ENCODE data around the gene NKX1-2.
A peak's percentile ranks its signal among the peaks of the same experiment; 100 is the strongest.
"Not testable (repeated sequence)": the region's sequence is repeated elsewhere in the genome, so short reads cannot be mapped to it uniquely, and the experiment has no call there.

The NKX1-2 gene

DNA sequence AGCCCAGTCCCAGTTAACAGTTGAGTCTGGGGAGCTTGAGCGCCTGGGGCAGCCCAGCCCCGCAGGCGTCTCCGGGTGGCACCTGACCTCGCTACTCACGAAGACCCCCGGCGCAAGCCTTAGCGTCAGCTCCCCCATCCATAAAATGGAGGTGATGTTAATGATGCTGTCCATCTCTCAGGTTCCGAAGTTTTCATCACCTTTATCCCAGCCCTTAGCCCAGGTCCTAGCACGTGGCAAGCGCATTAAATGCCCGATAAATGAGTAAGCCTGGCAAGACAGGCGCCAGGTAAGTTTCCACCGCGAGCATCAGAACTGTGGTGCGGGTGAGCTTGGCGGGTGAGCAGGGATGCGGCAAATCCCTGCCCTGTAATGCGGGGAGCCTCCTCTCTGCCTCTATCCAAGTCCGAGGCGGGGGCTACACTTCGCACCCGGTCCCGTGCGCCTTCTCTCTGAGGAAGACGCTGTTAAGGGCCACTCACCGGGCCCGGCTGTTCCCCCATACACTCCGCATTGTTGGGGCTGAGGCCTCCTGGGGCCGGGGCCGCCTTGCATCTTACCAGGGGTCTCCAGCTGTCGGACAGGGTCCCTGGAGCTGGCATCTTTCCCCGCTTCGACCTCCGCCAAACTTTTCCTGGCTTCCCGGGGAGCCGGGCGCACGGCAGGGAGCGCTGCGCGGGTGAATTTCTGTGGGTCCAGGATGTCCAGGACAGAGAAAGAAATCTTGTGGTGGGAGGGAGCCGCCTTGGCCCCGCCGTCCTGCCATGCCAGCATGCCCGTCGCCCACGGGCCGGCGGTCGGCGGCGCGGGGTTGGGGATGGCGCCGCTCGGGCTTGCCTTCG lies 444 bp downstream of the NKX1-2 start:
- DNase-seq = no peak

DNA sequence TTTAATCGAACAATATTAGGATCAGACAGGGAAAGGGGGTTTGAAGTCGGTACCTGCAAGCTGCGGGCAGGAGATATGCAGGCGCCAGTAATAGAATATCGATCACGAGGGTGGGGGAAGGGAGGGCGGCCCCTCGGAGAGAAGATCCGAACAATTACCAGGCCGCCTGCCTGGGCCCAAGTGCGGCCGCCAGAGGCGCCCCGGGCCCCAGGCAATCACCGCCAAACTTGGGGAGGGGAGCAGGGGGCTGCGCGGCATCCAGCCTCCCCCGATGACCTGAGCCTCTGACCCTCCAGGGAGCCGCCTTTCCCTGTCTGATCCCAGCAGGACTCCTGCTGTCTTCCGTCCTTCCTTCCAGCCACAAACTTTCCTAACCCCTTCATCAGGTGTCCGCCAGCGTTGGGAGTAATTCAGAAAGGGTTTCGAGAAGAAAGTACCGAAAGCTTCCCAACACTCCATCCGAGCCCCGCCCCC lies 1.1 kb downstream of the NKX1-2 start:
- no peak for DNase-seq

DNA sequence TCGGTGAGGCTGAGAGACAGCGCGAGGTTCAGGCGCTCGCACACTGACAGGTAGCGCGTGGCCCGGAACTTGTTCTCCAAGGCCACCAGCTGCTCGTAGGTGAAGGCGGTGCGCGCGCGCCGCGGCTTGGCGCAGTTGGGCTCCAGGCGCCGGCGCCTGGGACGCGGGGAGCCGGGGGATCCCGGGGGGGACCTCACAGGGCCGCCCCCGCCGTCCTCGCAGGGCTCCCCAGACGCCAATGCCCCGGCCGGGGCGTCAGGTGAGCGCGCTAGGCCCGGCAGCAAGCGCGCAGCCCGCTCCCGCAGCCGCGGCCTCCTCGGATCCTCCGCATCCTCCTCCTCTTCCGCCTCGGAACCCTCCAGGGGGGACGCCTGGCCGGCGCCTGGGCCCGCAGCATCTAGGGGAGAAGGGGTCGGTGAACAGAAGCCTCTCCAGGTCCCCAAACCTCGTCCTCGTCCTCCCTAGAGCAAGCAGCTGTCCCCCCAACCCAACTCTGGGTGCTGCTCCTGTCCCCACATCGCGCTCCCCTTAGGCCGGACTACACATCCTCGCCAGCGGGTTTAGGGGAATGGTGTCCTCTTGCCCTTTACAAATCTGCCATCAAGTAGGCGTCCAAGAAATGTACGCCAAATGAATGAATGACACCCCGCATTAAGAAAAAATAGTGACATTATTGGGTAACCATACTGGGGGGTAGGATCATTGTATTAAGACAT lies 1.9 kb downstream of the NKX1-2 start:
- DNase-seq = no peak

DNA sequence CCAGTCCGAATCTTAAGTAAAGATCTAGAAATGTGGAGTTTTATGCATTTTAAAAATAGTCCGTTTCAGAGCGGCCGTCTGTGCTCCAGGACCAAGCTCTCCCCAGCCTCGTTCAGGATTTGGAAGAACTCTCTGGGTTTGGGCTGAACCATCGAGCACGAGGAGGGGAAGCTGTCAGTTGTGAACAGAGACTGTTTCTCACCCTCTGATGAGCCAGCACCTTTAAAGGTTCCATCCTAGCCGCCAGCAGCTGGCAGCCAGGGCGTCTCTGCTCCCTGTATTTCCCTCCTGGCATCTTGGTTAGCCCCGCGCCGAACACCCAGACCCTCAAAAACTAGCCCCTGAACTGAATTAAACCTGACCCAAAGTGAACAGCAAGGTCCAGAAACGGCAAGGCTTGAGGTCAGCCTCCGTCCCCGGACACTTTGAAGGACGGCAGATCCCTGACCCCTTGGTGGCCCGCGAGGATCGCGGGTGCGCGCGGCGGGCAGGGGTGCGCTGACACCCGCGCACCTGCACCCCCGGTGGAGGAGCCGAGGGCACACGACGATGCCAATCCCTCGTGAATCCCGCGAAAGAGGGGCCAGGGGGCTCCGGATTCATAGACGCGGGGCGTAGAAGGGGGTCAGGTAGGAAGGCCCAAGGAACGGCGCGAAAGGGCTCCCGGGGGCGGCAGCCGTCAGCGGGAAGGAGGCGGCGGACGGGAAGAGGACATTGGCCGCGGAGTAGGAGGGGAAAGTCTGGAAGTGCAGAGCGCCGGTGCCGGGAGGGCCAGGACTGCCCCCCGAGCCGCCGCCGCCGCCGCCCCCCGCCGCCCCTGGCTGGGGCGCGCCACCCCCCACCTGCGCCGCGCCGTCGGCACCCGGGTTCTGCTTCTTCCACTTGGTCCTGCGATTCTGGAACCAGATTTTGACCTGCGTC lies 2.7 kb downstream of the NKX1-2 start:
- DNase-seq = no peak

DNA sequence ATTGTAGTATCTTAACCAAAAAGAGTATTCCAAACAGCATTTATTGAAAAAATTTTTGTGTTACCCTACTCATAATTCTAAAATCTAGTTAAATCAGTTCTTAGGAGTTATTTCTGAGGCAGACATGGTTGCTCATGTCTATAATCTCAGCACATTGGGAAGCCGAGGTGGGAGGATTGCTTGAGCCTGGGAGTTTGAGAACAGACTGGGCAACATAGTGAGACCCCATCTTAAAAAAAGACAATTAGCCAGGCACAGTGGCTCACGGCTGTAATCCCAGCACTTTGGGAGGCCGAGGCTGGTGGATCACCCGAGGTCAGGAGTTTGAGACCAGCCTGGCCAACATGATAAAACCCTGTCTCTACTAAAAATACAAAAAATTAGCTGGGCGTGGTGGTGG lies 8.1 kb downstream of the NKX1-2 start:
- not testable (repeated sequence) for DNase-seq

DNA sequence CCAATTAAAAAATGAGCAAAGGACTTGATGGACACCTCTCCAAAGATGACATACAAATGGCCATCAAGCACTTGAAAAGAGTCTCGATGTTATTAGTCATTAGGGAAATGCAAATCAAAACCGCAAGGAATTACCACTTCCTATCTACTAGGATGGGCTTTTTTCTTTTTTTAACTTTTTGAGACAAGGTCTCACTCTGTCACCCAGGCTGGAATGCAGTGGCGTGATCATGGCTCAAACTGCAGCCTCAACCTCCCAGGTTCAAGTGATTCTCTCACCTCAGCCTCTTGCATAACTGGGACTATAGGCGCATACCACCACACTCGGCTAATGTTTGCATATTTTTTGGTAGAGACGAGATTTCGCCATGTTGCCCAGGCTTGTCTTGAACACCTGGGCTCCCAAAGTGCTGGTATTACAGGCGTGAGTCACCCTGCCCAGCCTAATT lies 13.6 kb downstream of the NKX1-2 start:
- DNase-seq = no peak

DNA sequence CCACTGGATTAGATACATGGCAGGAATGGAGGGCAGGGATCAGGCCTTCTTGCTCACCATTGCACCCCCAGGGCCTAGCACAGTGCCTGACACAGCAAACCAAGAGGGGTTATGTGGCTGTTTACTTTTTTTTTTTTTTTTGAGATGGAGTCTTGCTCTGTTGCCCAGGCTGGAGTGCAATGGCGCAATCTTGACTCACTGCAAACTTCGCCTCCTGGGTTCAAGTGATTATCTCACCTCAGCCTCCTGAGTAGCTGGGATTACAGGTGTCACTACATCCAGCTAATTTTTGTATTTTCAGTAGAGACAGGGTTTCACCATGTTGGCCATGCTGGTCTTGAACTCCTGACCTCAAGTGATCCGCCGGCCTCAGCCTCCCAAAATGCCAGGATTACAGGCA lies 14.2 kb downstream of the NKX1-2 start:
- DNase-seq = not testable (repeated sequence)

DNA sequence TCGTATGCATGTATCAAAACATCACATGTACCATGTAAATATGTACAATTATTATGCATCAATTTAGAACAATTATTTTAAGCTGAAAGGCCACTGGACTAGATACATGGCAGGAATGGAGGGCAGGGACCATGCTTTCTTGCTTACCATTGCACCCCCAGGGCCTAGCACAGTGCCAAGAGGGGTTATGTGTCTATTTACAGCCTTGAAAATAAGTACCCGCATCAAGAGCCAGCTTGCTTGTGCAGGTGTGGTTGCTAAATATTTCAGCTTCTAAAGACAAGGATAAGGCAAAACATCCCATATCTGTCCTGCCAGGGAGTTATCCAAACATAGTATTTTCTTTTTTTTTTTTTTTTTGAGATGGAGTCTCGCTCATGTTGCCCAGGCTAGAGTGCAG lies 16.4 kb downstream of the NKX1-2 start:
- DNase-seq = no peak

DNA sequence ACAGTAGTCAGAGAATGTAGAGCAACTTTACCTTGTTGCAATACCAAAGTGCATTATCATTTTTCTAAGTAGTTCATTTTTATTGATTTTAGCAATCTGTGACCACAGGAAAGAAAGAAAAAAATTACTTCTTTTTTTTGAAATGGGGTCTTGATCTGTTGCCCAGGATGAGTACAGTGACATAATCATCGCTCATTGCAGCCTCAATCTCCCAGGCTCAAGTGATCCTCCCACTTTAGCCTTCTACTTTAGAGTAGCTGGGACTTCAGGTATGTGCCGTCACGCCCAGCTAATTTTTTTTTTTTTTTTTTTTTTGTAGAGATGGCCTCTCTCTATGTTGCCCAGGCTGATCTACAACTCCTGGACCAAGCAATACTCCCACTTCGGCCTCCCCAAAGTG lies 19.8 kb downstream of the NKX1-2 start:
- no peak for DNase-seq

DNA sequence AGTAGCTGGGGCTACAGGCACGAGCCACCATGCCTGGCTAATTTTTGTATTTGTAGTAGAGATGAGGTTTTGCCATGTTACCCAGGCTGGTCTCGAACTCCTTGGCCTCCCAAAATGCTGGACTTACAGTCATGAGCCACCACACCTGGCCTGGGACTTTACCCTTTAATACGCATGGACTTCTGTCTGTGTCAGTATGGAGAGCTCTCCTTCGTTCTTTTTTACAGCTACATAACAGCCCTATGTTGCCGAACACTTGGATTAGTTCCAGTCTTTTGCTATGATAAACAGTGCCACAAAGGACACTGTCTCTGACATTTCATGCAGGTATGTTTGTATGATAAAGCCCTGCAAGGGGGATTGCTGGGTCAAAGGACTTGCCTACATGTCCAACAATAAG lies 20.3 kb downstream of the NKX1-2 start:
- DNase-seq = no peak

DNA sequence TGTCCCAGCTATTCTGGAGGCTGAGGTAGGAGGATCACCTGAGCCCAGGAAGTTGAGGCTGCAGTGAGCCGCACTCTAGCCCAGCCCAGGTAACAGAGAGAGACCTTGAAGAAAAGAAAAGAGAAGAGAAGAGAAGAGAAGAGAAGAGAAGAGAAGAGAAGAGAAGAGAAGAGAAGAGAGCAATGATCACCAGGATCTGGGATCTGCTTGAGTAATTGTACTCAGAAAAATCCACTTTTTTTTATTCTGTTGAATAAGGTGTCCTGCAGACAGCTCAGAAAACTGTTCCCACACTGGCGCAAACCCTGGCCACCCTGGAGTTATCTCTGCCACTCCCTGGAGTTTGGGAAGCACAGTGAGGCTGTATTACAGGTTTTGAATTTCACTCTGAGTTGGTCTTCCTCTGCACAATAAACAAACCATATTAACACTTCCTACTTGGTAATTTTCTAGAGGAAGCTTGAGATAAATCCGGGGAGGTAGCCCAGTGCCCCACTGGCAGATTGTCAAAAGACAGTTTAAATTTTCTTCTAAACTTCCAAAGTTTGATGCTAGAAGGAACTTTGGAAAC lies 21.5 kb downstream of the NKX1-2 start:
- no peak for DNase-seq

DNA sequence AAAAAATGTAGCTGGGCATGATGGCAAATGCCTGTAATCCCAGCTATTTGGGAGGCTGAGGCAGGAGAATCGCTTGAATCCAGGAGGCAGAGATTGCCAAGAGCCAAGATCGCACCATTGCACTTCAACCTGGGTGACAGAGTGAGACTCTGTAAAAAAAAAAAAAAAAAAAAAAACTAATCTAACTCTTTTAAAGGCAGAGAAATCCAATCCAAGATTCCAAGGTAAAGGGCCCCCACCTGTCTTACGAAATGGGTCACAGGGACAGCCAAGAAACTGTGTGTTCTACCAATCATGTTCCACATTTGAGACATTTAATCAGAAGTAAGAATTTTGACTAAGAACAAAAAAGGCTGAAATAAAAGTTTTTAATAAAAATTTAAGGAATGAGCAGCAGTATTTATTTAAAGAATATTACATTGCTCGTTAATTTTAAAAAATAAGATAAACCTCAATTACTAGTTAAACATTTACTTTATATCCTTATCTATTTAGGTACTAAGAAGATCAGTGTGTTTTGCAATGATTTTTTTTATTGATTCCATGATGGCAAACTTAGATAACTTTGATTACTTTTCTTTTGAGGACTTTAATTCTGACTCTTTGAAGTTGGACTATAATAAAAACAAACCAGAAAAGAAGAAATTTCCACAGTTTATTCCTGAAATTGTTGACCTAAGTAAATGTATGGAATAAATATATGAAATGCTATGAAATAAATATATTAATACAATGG lies 24.4 kb downstream of the NKX1-2 start:
- DNase-seq = no peak

DNA sequence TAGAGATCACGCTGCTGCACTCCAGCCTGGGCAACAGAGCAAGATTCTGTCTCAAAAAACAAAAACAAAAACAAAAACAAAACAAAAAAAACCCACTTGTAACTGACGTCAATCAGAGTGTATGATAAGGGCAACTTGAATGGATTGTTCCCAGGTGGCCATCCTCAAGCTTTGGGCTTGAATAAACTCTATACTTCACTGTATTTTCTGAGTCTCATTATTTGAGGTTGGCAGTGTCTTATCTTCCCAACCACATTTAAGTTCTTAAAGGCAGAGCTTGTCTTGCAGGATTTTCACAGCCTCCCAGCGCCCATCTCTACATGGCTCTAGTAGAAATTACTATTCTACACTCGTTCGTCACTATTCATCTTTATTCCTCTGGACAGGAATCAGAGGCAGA lies 26.0 kb downstream of the NKX1-2 start:
- no peak for DNase-seq

DNA sequence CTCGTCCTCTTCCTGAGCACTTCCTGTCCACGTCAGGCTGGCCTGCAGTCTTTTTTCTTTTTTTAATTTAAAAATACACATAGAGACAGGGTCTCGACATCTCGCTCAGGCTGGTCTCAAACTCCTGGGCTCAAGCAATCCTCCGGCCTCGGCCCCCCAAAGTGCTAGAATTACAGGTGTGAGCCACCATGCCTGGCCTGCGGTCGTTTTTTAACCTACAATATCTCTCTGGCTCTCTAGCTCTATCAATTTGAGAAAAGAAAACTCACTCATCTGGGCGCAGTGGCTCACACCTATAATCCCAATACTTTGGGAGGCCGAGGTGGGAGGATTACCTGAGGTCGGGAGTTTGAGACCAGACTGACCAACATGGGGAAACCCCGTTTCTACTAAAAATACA lies 27.1 kb downstream of the NKX1-2 start:
- DNase-seq = no peak

DNA sequence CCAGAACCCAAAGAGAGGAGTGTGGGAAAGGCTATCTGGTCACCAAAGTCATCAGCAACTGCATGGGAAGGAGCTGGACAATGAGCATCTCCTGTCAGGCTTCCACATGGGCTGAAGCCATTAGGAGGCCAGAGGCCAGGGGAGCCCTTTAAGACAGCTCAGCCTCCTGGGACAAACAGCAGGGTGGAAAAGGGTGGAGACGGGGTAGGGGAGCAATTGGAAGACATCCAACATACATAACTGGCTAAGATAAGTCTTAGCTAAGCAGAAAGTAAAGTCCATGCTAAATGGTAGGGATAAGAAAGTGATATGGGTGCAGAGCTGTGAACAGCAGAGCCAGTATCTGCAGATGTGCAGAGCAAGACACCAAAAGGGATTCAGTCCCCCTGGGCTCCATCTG lies 29.6 kb downstream of the NKX1-2 start:
- no peak for DNase-seq

DNA sequence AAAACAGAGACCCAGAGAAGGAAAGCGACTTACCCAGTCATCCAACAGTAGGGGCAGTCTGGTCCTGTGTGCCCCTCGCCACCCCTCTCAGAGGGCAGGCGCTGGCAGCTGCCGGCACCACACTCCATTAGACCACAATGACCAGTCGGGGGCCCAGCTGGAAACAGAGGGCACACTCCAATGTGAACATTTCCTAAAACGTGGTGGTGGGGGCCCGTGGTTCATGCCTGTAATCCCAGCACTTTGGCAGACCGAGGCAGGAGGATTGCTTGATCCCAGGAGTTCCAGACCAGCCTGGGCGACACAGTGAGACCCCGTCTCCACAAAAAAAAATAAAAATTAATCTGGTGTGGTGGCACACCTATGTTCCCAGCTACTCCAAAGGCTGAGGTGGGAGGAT lies 30.2 kb downstream of the NKX1-2 start:
- no peak for DNase-seq

DNA sequence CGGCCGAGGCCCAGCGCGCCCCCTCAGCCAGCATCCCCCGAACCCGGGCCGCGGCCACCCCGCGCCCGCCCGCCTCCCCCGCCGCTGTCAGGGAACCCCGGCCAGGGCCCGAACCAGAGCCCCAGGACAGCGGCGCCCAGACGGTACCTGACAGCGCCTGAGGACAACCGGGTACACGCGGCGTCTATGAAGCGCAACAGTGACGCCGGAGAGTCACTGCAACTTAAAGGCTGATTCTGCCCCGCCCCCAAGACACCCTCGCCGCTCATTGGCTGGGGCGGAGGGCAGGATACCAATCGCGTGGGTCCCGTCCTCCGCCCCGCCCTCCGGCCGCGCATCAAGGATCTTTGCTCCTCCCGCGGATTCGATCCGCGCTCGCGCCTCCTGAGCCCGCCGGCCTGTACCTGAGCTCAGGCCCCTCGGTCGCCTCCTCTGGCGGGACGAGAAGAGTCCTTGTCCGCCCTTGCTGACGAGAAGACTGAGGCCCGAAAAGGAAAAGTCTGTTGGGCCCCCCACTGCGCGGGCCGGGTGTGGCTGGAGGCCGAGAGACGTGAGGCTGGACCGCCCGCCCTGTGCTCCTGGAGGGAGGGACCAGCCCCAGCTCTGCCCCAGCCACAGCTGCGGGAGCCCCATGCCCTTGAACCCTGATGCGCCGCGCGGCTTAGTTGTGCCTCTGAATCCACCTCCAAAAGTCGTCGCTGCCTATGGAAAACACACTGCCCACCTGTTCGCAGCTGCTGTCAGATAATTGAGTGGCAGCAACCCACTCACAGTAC lies 30.9 kb downstream of the NKX1-2 start, which contains the start of gene OAT:
Gene OAT (minus strand): TSS at position 198 of the 776 bp plus-strand sequence. CDS start 6,752 bp downstream, outside the sequence.
- DNase-seq = peak; percentile 43

DNA sequence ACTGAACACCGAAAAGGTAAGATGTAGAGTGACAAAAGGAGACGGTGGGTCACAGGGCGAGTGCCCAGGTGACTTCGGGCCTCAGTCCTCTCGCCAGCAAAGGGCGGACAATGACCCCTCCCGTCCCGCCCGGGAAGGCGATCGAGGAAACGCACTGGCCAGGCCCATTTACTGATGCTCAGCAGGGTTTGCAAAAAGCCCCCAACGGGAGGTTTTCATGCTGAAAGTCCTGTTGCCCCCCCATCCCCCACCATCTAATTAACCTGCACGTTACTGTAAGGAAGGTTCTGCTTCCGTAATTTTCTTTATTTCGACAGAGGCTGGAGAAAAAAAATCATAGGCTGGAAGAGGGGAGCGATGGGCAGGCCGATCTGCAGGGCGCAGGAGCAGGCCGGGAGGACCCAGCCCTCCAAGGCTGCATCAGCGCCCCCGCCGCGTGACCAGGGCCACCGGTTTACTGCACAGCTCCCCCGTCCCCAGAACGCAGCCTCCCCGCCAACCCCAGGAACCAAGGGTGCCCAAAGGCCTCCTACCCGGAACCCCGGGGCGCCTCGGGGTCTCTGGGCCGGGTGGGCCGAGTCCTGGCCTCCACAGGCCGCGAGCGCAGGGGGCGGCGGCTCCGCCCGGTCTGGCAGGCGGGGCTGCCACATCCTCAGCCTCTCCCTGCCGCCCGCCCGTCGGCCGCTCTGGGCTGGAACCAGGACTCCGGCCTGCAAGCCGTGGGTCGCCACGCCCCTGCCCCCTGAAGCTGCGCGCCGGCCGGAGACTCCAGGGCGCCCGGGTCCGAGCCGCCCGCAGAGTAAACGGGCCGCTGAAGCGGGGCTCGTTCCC lies 31.7 kb downstream of the NKX1-2 start:
- DNase-seq = no peak

DNA sequence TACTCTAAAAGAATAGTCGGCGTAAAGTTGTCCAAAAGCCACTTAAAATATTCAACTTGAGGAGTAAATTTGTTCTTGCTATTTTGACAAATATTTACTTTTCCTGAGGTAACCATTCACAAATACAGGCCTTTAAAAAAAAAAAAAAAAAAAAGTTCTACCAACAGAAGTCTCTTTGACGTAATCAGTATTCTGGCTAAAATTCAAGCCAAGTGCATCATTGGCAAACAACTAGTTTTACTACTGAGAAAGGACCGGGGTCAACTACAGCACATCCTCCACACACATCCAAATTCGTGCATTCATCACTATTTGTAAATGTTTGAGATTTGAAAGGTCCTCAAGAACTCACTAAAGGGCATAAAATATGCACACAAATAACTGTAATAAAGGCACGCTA lies 33.1 kb downstream of the NKX1-2 start:
- no peak for DNase-seq

DNA sequence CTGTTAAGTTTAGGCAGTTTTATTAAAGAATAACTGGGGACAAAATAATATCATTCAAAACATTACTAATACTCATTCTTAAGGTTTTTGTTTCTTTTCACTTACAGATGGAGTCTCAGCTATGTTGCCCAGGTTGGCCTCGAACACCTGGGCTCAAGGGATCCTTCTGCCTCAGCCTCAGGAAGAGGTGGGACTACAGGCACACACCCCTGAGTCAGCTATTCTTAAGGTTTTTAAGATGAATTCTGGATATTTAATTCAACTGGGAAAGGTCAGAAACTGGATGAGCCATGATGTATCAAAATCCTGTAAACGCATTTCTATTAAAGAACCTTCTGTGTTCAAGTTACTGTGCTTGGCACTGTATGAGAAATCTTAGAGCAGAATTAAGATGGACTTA lies 34.6 kb downstream of the NKX1-2 start:
- DNase-seq = no peak
